ENCODE results near the gene CST11. TPM values are rescaled to one million over a fixed set of nuclear protein-coding genes. Genes with fewer than 3 reads are reported as not detected.

The CST11 gene
- total RNA-seq, 1 donor from 2014 or later = not detected

GRCh38 chr20:23454816-23455215, 2.1 kb upstream of the CST11 start:
- Mint-ChIP-seq H3K27ac (ENCODE audit: unreplicated experiment) (no peak overlapping the region), H3K36me3 (ENCODE audit: low read depth, unreplicated experiment) (no peaks in the 10 kb centered on the region), H3K9me3 (ENCODE audit: unreplicated experiment) (no peaks in the 10 kb centered on the region), H3K4me3 (ENCODE audit: unreplicated experiment) (no peak overlapping the region), H3K27me3 (ENCODE audit: unreplicated experiment) (no peaks in the 10 kb centered on the region), H3K4me1 (ENCODE audit: unreplicated experiment) (no peaks in the 10 kb centered on the region)
- no peak for DNase-seq (ENCODE audit: low spot score)
- TF ChIP-seq CTCF (IDR thresholded peaks at IDR 0.05; ENCODE audit: unreplicated experiment) = no peak

- Mint-ChIP-seq H3K27me3 (ENCODE audit: unreplicated experiment) (no peaks in the 10 kb centered on the region), H3K4me1 (ENCODE audit: unreplicated experiment) (no peaks in the 10 kb centered on the region), H3K36me3 (ENCODE audit: low read depth, unreplicated experiment) (no peaks in the 10 kb centered on the region), H3K9me3 (ENCODE audit: unreplicated experiment) (no peaks in the 10 kb centered on the region), H3K27ac (ENCODE audit: unreplicated experiment) (no peak overlapping the region), H3K4me3 (ENCODE audit: unreplicated experiment) (no peak overlapping the region)
- no peak for DNase-seq (ENCODE audit: low spot score)
- no peak for TF ChIP-seq CTCF (IDR thresholded peaks at IDR 0.05; ENCODE audit: unreplicated experiment)
These were observed 1.2 kb upstream of the CST11 start for GRCh38 chr20:23453549-23454543.

DNA sequence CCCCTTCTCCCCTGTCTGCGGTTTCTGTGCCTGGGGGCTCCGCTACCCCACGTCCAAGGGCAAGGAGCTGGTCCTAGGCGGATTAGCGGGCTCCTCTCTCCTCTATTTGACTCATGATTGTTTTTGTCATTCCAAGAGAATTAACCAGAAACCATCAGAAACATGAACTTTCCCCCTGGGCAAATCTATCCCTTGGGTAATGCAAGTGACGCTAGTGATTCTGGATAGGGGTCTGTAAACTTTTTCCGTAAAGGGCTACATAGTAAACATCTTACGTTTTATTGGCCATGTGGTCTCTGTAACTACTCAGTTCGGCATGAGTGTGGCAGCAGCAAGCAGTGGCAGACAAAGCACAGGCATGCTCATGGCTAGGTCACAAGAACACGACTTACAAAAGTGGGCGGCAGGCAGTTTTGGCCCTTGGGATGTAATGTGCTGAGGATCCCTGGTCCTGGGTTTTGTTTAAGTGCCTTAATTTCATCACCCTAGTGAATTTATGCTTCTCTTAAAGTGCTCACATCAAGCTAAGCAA, 654 bp downstream of the CST11 start:
- no peak for DNase-seq (ENCODE audit: low spot score)
- no peak overlapping the region for H3K4me3 Mint-ChIP-seq (ENCODE audit: unreplicated experiment)
- no peaks in the 10 kb centered on the region for H3K9me3 Mint-ChIP-seq (ENCODE audit: unreplicated experiment)
- no peaks in the 10 kb centered on the region for H3K27me3 Mint-ChIP-seq (ENCODE audit: unreplicated experiment)
- no peaks in the 10 kb centered on the region for H3K36me3 Mint-ChIP-seq (ENCODE audit: low read depth, unreplicated experiment)
- H3K27ac Mint-ChIP-seq (ENCODE audit: unreplicated experiment) = no peak overlapping the region
- H3K4me1 Mint-ChIP-seq (ENCODE audit: unreplicated experiment) = no peaks in the 10 kb centered on the region
- no peak for TF ChIP-seq CTCF (IDR thresholded peaks at IDR 0.05; ENCODE audit: unreplicated experiment)

- Mint-ChIP-seq H3K4me1 (ENCODE audit: unreplicated experiment) (no peaks in the 10 kb centered on the region), H3K27ac (ENCODE audit: unreplicated experiment) (no peak overlapping the region), H3K4me3 (ENCODE audit: unreplicated experiment) (no peak overlapping the region), H3K9me3 (ENCODE audit: unreplicated experiment) (no peaks in the 10 kb centered on the region), H3K36me3 (ENCODE audit: low read depth, unreplicated experiment) (no peaks in the 10 kb centered on the region), H3K27me3 (ENCODE audit: unreplicated experiment) (no peaks in the 10 kb centered on the region)
- no peak for DNase-seq (ENCODE audit: low spot score)
- TF ChIP-seq CTCF (IDR thresholded peaks at IDR 0.05; ENCODE audit: unreplicated experiment) = no peak
These were observed 1.8 kb downstream of the CST11 start for GRCh38 chr20:23450877-23451276.

GRCh38 chr20:23449421-23449820, 3.3 kb downstream of the CST11 start:
- Mint-ChIP-seq H3K27ac (ENCODE audit: unreplicated experiment) (no peak overlapping the region), H3K9me3 (ENCODE audit: unreplicated experiment) (no peaks in the 10 kb centered on the region), H3K36me3 (ENCODE audit: low read depth, unreplicated experiment) (no peaks in the 10 kb centered on the region), H3K4me1 (ENCODE audit: unreplicated experiment) (no peaks in the 10 kb centered on the region), H3K27me3 (ENCODE audit: unreplicated experiment) (no peaks in the 10 kb centered on the region), H3K4me3 (ENCODE audit: unreplicated experiment) (no peak overlapping the region)
- no peak for TF ChIP-seq CTCF (IDR thresholded peaks at IDR 0.05; ENCODE audit: unreplicated experiment)
- DNase-seq (ENCODE audit: low spot score) = no peak

All from endothelial cell (in vitro differentiated cells).